AG10803 (cell line): ENCODE data around the gene CFDP1.
A peak's percentile ranks its signal among the peaks of the same experiment; 100 is the strongest.

Experiments
- DNase-seq: peaks from one replicate; pipeline ENCODE4 v3.0.0; 2010; ENCODE audit warnings: low read depth
- H3K4me3 ChIP-seq: 2 replicates; pipeline ENCODE4 v1.5.1; 2011; ENCODE audit warnings: mild to moderate bottlenecking, low read length, control low read depth
- TF ChIP-seq, protein P1 (sequence below): conservative IDR thresholded peaks from 2 replicates; pipeline ENCODE4 v1.5.1; 2011; ENCODE audit warnings: mild to moderate bottlenecking, low read length, control low read depth, inconsistent platforms

CFDP1 gene

DNA sequence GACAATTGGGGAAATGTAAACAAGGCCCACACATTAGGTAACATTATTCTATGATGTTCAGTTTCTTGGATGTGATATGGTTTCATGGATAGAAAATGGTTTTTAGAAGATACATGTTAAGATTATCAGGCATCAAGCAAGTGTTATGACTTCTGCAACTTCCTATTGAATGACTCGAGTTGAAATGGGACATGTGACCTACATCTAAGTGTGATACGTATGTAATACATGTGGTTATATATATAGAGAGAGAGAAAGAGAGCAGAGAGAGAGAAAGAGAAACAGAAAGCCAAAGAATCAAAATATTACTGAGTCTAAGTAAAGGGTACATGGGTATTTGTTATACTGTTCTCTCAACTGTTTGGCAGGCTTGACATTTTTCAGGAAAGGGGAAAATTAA, 29.5 kb upstream of the CFDP1 start:
- H3K4me3 ChIP-seq, result peak overlapping the region; percentile 77
- no peak for DNase-seq
- TF ChIP-seq, protein P1, sequence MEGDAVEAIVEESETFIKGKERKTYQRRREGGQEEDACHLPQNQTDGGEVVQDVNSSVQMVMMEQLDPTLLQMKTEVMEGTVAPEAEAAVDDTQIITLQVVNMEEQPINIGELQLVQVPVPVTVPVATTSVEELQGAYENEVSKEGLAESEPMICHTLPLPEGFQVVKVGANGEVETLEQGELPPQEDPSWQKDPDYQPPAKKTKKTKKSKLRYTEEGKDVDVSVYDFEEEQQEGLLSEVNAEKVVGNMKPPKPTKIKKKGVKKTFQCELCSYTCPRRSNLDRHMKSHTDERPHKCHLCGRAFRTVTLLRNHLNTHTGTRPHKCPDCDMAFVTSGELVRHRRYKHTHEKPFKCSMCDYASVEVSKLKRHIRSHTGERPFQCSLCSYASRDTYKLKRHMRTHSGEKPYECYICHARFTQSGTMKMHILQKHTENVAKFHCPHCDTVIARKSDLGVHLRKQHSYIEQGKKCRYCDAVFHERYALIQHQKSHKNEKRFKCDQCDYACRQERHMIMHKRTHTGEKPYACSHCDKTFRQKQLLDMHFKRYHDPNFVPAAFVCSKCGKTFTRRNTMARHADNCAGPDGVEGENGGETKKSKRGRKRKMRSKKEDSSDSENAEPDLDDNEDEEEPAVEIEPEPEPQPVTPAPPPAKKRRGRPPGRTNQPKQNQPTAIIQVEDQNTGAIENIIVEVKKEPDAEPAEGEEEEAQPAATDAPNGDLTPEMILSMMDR, result no peak

DNA sequence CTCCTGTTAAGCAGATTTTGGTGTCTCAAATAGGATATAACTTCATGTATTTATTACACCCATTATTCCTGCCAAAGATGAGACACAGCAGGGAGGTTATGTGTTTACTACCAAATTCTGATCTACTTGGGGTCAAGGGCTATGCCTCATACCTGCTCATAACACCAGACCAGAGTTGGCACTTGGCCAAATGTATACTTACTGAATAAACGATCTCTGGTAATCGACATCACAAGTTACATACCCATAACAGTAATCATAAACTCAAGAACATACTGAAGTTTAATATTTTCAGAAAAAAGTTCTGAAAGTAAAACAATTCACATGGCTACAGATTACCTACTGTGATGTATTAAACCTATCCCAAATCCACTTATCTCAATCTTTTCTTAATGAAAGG, 28.3 kb upstream of the CFDP1 start:
- no peak for DNase-seq
- no peak overlapping the region for H3K4me3 ChIP-seq
- TF ChIP-seq, protein P1, result no peak

DNA sequence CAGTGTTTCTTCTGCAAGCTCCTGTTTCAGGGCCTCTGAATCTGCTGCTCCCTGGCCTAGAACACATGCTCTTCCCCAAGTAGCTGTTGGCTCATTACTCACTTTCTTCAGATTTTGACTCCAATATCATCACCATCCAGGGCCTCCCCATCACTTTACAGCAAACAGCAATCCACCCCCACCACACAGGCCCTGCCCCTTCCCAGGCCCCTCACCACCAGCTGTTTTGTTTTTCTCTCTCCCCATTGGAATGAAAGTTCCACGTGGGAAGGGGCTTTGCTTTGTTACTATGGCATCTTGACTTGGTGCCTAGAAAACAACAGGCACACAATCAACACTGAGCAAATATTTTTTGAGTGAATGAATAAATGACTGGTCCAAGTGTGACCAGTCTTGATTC, 27.1 kb upstream of the CFDP1 start:
- peak; percentile 24 for DNase-seq
- no peak overlapping the region for H3K4me3 ChIP-seq
- TF ChIP-seq, protein P1, result no peak

DNA sequence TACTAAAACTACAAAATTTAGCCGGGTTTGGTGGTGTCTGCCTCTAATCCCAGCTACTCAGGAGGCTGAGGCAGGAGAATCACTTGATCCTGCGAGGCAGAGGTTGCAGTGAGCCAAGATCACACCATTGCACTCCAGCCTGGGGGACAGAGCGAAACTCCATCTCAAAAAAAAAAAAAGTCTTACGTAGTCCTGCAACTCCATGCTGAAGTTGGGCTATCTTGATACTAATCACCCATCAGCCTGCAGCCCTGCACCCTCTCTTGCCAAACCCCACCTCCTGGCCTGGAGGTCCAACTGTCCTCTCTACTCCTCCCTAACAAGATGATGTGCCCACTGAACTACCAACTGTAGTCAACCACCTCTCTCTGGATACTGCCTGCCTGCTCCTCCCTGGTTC, 26.4 kb upstream of the CFDP1 start:
- no peak for DNase-seq
- TF ChIP-seq, protein P1, result no peak

DNA sequence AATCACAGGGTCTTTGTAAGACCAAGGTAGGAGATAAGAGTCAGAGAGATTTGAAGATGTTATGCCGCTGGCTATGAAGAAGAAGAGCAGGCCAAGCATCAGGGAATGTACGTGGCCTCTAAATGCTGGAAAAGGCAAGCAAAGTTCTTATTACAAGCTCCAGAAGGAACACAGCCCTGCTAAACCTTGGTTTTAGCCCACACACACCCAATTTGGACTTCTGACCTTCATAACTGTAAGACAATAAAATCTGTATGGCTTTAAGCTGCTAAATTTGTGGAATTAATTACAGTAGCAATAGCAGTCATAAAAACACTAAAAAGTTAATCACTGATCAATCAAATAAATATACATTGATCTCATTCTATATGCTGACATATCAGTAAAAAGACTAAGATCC, 25.1 kb upstream of the CFDP1 start:
- no peak overlapping the region for H3K4me3 ChIP-seq
- TF ChIP-seq, protein P1, result no peak
- no peak for DNase-seq

More for the DNA sequence above, 26.4 kb upstream of the CFDP1 start:
- no peak overlapping the region for H3K4me3 ChIP-seq

DNA sequence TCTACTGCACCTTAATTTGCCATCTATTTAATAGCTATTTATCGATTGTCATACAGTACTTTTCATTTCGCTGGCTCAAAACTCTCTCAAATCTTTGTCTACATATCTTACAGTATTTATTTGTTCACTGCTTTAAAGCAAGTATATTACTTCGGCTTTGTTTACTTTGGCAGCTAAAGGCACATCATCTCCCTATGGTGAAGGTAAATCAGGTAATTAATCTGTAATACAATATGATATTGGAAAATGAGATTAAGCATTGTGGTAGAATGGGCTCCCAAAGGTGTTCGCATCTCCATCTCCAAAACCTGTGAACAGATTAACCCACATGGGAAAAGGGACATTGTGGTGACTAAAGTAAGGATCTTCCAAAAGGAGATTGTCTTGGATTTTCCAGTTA, 24.7 kb upstream of the CFDP1 start:
- TF ChIP-seq, protein P1, result no peak

DNA sequence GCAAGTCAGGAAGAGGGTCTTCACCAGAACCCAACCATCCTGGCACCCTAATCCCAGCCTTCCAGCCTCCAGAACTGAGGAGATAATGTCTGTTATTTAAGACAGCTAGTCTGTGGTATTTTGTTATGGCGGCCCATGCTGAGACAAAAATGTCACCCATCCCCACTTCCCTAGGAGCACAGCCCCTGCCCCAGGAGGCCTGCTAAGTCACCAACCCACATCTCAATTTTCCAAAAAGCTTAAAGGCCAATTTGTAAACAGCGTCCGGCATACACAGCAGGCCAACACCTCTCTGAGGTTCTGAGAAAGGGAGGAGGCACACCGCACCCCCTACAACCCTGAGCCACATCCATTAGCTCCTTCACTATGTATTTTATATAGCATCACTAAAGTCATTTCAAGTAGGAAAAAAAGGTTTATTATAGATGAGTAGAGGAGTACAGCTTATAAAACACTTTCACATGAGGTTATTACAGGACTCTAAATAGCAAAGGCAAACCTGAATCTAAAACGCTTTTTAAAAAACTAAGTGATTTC, 24.2 kb upstream of the CFDP1 start:
- TF ChIP-seq, protein P1, result no peak
- no peak for DNase-seq
- H3K4me3 ChIP-seq, result no peak overlapping the region

More for the DNA sequence above, 24.7 kb upstream of the CFDP1 start:
- no peak for DNase-seq
- H3K4me3 ChIP-seq, result no peak overlapping the region
